Measurements from ENCODE around the gene MSH5. TPM values are rescaled to one million over a fixed set of nuclear protein-coding genes. Genes with fewer than 3 reads are reported as not detected.

The MSH5 gene
- total and polyA plus RNA-seq, 2 experiments from 2014 or later: 7.4 to 39.4 TPM

- Histone ChIP-seq H3K36me3 (peaks cover 39% of the 10 kb centered on the region), H3K27me3 (no peaks in the 10 kb centered on the region), H3K9me3 (ENCODE audit: low read depth) (no peaks in the 10 kb centered on the region), H3K4me3 (no peak overlapping the region), H3K4me1 (ENCODE audit: low read depth) (no peaks in the 10 kb centered on the region), H3K27ac (no peak overlapping the region)
- DNase-seq (ENCODE audit: low read depth in 1 of 2, low spot score in 1 of 2): no peak
- no peak for TF ChIP-seq CTCF (IDR thresholded peaks at IDR 0.05; ENCODE audit: low read depth, low read length)
Measured at GRCh38 chr6:31692886-31693285, 46.9 kb upstream of the MSH5 start.

DNA sequence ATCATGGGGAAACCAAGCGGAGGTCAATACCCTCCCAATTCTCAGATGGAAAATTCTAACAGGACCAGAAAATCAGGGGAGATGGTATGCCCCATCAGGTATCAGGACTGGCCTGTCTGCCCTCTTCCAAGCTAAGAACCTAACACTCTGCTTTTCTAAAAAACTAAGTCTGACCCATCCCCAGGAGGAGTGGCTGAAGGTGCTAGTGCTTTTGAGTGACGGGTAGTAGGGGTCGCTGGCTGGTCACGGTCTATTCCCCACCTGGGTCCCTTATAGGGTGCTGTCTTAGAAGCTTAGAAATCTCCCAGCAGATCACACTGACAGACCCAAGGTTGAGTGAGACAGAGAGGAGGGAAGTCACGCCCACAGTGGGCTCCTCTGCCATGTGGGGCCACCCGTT, 46.3 kb upstream of the MSH5 start:
- no peak for DNase-seq (ENCODE audit: low read depth in 1 of 2, low spot score in 1 of 2)
- Histone ChIP-seq H3K4me3 (no peak overlapping the region), H3K4me1 (ENCODE audit: low read depth) (no peaks in the 10 kb centered on the region), H3K36me3 (peaks cover 33% of the 10 kb centered on the region), H3K27ac (no peak overlapping the region), H3K27me3 (no peaks in the 10 kb centered on the region), H3K9me3 (ENCODE audit: low read depth) (no peaks in the 10 kb centered on the region)
- no peak for TF ChIP-seq CTCF (IDR thresholded peaks at IDR 0.05; ENCODE audit: low read depth, low read length)

DNA sequence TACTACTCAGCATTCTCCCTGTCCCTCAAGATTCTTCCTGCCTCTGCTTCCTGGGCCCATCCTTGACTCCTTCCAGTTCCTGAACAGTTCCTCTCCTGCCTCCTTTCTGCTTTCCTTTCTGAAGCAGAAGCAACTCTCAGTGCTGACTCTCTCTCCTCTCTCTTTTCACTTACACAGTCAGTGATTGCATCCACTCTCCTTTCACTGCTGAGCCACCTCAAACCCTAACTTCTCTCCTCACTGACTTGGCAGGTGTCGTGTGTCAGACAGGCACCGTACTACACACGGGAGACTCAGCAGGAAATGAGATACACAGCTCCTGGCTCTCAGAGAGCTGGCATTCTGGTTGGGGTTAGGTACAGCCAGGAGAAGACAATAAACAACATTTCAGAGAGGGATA, 42.2 kb upstream of the MSH5 start:
- no peak overlapping the region for H3K4me3 ChIP-seq
- no peaks in the 10 kb centered on the region for H3K27me3 ChIP-seq
- DNase-seq (ENCODE audit: low read depth in 1 of 2, low spot score in 1 of 2): no peak
- TF ChIP-seq CTCF (IDR thresholded peaks at IDR 0.05; ENCODE audit: low read depth, low read length): no peak
- H3K4me1 ChIP-seq (ENCODE audit: low read depth): peaks cover 8% of the 10 kb centered on the region
- H3K27ac ChIP-seq: no peak overlapping the region
- peaks cover 18% of the 10 kb centered on the region for H3K36me3 ChIP-seq
- no peaks in the 10 kb centered on the region for H3K9me3 ChIP-seq (ENCODE audit: low read depth)

- no peak for DNase-seq (ENCODE audit: low read depth in 1 of 2, low spot score in 1 of 2)
- no peaks in the 10 kb centered on the region for H3K9me3 ChIP-seq (ENCODE audit: low read depth)
- no peak overlapping the region for H3K4me3 ChIP-seq
- no peaks in the 10 kb centered on the region for H3K27me3 ChIP-seq
- H3K4me1 ChIP-seq (ENCODE audit: low read depth): peaks cover 8% of the 10 kb centered on the region
- peaks cover 5% of the 10 kb centered on the region for H3K36me3 ChIP-seq
- H3K27ac ChIP-seq: no peak overlapping the region
- no peak for TF ChIP-seq CTCF (IDR thresholded peaks at IDR 0.05; ENCODE audit: low read depth, low read length)
Measured at GRCh38 chr6:31700740-31701401, 38.9 kb upstream of the MSH5 start.

GRCh38 chr6:31701666-31702404, 38.0 kb upstream of the MSH5 start:
- H3K4me1 ChIP-seq (ENCODE audit: low read depth): peaks cover 8% of the 10 kb centered on the region
- H3K27me3 ChIP-seq: no peaks in the 10 kb centered on the region
- TF ChIP-seq CTCF (IDR thresholded peaks at IDR 0.05; ENCODE audit: low read depth, low read length): no peak
- DNase-seq (ENCODE audit: low read depth in 1 of 2, low spot score in 1 of 2): peak in 1 of 2 donors; percentile 32
- no peaks in the 10 kb centered on the region for H3K9me3 ChIP-seq (ENCODE audit: low read depth)
- H3K36me3 ChIP-seq: peaks cover 5% of the 10 kb centered on the region
- H3K4me3 ChIP-seq: peak overlapping the region; percentile 88
- no peak overlapping the region for H3K27ac ChIP-seq

Data from cardiac muscle cell (in vitro differentiated cells and primary cell).